Esophagus squamous epithelium (tissue), 5 donors: ENCODE measurements around the gene PIP4K2C. TPM values are rescaled to one million over a fixed set of nuclear protein-coding genes. Genes with fewer than 3 reads are reported as not detected.
"Not testable (repeated sequence)": the region's sequence is repeated elsewhere in the genome, so short reads cannot be mapped to it uniquely, and the experiment has no call there.

Source experiments
- DNase-seq: peaks from one replicate; lab custom pipeline; 2025; lab: John Stamatoyannopoulos, UW
- H3K27ac ChIP-seq, 4 donors: fragments of 200-600 bp; sonication (generic); one replicate each; pipeline ENCODE4 v1.5.1; 2016 to 2019; ENCODE audit warnings: mild to moderate bottlenecking in 1 of 4
- H3K27me3 ChIP-seq, 4 donors: fragments of 200-600 bp; sonication (generic); 1 replicate in 3 of 4; 2 replicates in 1 of 4; pipeline versions ENCODE4 v1.5.1 to v1.6.0; 2017 to 2021; ENCODE audit warnings: antibody characterized with exemption in 1 of 4
- H3K36me3 ChIP-seq, 3 donors: fragments of 200-600 bp; sonication (generic); one replicate each; pipeline ENCODE4 v1.5.1; 2016 to 2019
- H3K4me1 ChIP-seq, 3 donors: fragments of 200-600 bp; sonication (generic); one replicate each; pipeline ENCODE4 v1.5.1; 2017 to 2019
- H3K4me3 ChIP-seq, 4 donors: fragments of 200-600 bp; sonication (generic); 1 replicate in 3 of 4; 2 replicates in 1 of 4; pipeline ENCODE4 v1.5.1; 2016 to 2019; ENCODE audit warnings: mild to moderate bottlenecking in 2 of 4, moderate library complexity in 1 of 4
- H3K9me3 ChIP-seq, 3 donors: fragments of 200-600 bp; sonication (generic); one replicate each; pipeline ENCODE4 v1.5.1; 2016 to 2019
- POLR2A ChIP-seq, 4 donors: fragments of 450-650 bp; IDR thresholded peaks; one replicate each; pipeline ENCODE4 v1.6.1; 2017; ENCODE audit warnings: antibody characterized with exemption in 4 of 4, mild to moderate bottlenecking in 4 of 4, moderate library complexity in 3 of 4
- WGBS, 2 donors: methylation state at CpG; one replicate each; pipeline ENCODE4 v1.1.5; 2018; 5-methylcytosine and 5-hydroxymethylcytosine counted together
- intact Hi-C: fragments of 100-400 bp; cut with DNase I; formaldehyde crosslinking; loops from one replicate; pipeline ENCODE4 v1.15.0; 2022
- total RNA-seq, 4 donors: library from RNA; depleted of rRNA; stranded (reverse); fragments of >200 nt; gene quantifications; one replicate each; pipeline ENCODE4 v1.1.0, GENCODE V29; 2016
- TF ChIP-seq, protein P1 (sequence below), 6 experiments: fragments of 450-650 bp in 4 of 6; fragments of 200-600 bp in 2 of 6; sonication (generic) in 2 of 6; IDR thresholded peaks; one replicate each; pipeline ENCODE4 v1.5.1; 2016 to 2019; ENCODE audit warnings: antibody characterized with exemption in 6 of 6, mild to moderate bottlenecking in 4 of 6, moderate library complexity in 4 of 6
- donor health status: DM: yes; HTN: yes; CAD: no.

The PIP4K2C gene
- total RNA-seq, 4 donors from 2014 or later, result 25.2 to 41.7 (median 33.1) TPM

- no peaks in the 10 kb centered on the region for H3K36me3 ChIP-seq
- intact Hi-C loops, result loop anchor here (5.0 kb wide), 1 partner anchor 38 kb away; no protein-coding TSS in a partner anchor
- H3K4me1 ChIP-seq, result no peaks in the 10 kb centered on the region
- no peak for DNase-seq
- H3K27me3 ChIP-seq, result peaks cover 0 to 25% (median 0%) of the 10 kb centered on the region in 4 donors
- no peak overlapping the region for H3K4me3 ChIP-seq
- TF ChIP-seq, protein P1, sequence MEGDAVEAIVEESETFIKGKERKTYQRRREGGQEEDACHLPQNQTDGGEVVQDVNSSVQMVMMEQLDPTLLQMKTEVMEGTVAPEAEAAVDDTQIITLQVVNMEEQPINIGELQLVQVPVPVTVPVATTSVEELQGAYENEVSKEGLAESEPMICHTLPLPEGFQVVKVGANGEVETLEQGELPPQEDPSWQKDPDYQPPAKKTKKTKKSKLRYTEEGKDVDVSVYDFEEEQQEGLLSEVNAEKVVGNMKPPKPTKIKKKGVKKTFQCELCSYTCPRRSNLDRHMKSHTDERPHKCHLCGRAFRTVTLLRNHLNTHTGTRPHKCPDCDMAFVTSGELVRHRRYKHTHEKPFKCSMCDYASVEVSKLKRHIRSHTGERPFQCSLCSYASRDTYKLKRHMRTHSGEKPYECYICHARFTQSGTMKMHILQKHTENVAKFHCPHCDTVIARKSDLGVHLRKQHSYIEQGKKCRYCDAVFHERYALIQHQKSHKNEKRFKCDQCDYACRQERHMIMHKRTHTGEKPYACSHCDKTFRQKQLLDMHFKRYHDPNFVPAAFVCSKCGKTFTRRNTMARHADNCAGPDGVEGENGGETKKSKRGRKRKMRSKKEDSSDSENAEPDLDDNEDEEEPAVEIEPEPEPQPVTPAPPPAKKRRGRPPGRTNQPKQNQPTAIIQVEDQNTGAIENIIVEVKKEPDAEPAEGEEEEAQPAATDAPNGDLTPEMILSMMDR (IDR thresholded peaks at IDR 0.05), result no peak
- H3K27ac ChIP-seq, result no peak overlapping the region
- H3K9me3 ChIP-seq, result no peaks in the 10 kb centered on the region
Observed at GRCh38 chr12:57584690-57585089, 6.3 kb upstream of the PIP4K2C start.

- Histone ChIP-seq H3K4me1 (peaks cover 0 to under 1% (median 0%) of the 10 kb centered on the region in 3 donors), H3K4me3 (no peak overlapping the region), H3K9me3 (no peaks in the 10 kb centered on the region), H3K36me3 (no peaks in the 10 kb centered on the region), H3K27me3 (peaks cover 0 to 25% (median 0%) of the 10 kb centered on the region in 4 donors), H3K27ac (no peak overlapping the region)
- no peak for DNase-seq
- 83 to 96% methylated on average over 2 of the region's 2 CpGs for WGBS, 2 donors
- intact Hi-C loops, result no loop called here
- TF ChIP-seq, protein P1 (IDR thresholded peaks at IDR 0.05), result no peak
- no peak for TF ChIP-seq POLR2A (IDR thresholded peaks at IDR 0.05)
Observed at GRCh38 chr12:57585156-57585555, 5.8 kb upstream of the PIP4K2C start.

DNA sequence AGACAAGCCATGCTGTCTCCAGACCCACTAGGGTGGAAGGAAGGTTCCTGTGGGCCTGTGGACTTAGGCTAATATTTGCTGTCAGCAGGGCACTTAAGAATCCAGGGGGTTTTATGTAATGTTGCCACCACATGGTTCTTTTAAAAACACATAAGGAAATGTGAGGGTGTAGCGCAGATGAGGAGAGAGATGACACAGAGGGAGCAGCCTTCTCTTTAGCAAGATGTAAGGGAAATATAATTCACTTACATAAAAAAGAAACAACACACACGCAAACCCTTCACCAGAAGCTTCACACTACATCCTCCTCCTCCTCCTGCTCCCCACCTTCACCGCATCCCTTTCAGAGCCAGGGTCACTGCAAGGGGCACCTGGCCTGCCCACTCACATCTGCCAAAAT lies 4.9 kb upstream of the PIP4K2C start:
- intact Hi-C loops, result no loop called here

DNA sequence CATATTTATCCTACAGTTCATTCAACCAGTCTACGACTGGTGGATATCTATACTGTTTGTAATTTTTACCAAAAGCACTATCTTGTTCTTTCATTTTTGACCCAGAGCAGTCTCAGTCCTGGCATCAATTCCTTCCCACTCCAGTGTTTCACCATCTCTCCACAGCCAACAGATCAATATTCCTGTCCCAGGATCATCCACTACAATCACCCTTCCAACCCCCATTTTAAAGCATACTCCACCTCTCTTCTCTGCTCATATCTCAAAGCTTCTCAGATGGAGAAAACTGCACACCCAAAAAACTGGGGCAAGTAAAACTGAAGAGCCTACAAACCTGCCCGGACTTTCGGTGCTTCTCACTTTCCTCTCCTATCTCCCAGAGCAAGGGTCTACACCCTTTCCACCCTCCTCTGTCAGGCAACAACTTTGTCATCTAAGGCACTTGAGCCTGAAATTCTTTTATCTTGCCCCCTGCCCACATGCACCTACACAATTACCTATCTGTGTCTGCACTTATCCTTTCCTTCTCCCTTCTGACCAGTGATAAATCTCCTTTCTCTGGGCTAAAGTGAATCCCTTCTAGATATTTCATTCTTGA lies 4.1 kb upstream of the PIP4K2C start:
- peaks cover 0 to 25% (median 0%) of the 10 kb centered on the region in 4 donors for H3K27me3 ChIP-seq
- intact Hi-C loops, result no loop called here
- H3K27ac ChIP-seq, result no peak overlapping the region
- 90 to 91% methylated on average over 3 of the region's 3 CpGs for WGBS, 2 donors
- peaks cover 0 to 12% (median 6%) of the 10 kb centered on the region in 3 donors for H3K4me1 ChIP-seq
- H3K36me3 ChIP-seq, result no peaks in the 10 kb centered on the region
- TF ChIP-seq, protein P1 (IDR thresholded peaks at IDR 0.05), result no peak
- no peak for TF ChIP-seq POLR2A (IDR thresholded peaks at IDR 0.05)
- DNase-seq, result no peak
- no peaks in the 10 kb centered on the region for H3K9me3 ChIP-seq
- H3K4me3 ChIP-seq, result no peak overlapping the region

More for the DNA sequence above, 4.9 kb upstream of the PIP4K2C start:
- Histone ChIP-seq H3K4me1 (peaks cover 0 to 7% (median 3%) of the 10 kb centered on the region in 3 donors), H3K27ac (no peak overlapping the region), H3K9me3 (no peaks in the 10 kb centered on the region), H3K36me3 (no peaks in the 10 kb centered on the region), H3K27me3 (peaks cover 0 to 25% (median 0%) of the 10 kb centered on the region in 4 donors), H3K4me3 (no peak overlapping the region)
- no peak for TF ChIP-seq POLR2A (IDR thresholded peaks at IDR 0.05)
- TF ChIP-seq, protein P1 (IDR thresholded peaks at IDR 0.05), result no peak
- WGBS, 2 donors, result 87 to 95% methylated on average over 3 of the region's 3 CpGs
- no peak for DNase-seq

DNA sequence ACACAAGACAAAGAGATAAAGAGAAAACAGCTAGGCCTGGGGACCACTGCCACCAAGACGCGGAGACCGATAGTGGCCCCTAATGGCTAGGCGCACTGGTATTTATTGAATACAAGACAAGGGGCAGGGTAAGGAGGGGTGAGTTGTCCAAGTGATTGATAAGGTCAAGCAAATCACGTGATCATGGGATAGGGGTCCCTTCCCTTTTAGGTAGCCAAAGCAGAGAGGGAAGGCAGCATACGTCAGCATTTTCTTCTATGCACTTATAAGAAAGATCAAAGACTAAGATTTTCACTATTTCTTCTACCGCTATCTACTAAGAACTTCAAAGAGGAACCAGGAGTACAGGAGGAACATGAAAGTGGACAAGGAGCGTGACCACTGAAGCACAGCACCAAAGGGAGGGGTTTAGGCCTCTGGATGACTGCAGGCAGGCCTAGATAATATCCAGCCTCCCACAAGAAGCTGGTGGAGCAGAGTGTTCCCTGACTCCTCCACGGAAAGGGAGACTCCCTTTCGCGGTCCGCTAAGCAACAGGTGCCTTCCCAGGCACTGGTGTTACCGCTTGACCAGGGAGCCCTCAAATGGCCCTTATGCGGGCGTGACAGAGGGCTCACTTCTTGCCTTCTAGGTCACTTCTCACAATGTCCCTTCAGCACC lies 1.9 kb upstream of the PIP4K2C start:
- WGBS, 2 donors, result 84 to 89% methylated on average over 15 of the region's 15 CpGs
- Histone ChIP-seq H3K4me1 (peaks cover 0 to 28% (median 9%) of the 10 kb centered on the region in 3 donors), H3K27me3 (peaks cover 0 to 18% (median 0%) of the 10 kb centered on the region in 4 donors)
- H3K36me3 ChIP-seq, H3K9me3 ChIP-seq, H3K4me3 ChIP-seq, H3K27ac ChIP-seq, intact Hi-C loops, DNase-seq: not testable (repeated sequence)
